K562 (cell line): ENCODE data around the gene SPATA6. TPM values are rescaled to one million over a fixed set of nuclear protein-coding genes. Genes with fewer than 3 reads are reported as not detected.

Source experiments
- CHD7 ChIP-seq: fragments of 200-600 bp; sonication (generic); IDR thresholded peaks from one replicate; pipeline ENCODE4 v1.6.1; 2012; ENCODE audit warnings: mild to moderate bottlenecking, low read depth, low read length, inconsistent platforms
- JUND ChIP-seq, 2 experiments: IDR thresholded peaks; 2 replicates in 1 of 2; 3 replicates in 1 of 2; pipeline ENCODE4 v1.6.1; 2011; ENCODE audit warnings: borderline replicate concordance in 2 of 2, low read depth in 2 of 2, low read length in 2 of 2, improper control_type of control experiment in 1 of 2, missing biosample characterization in 1 of 2, missing genetic modification characterization in 1 of 2, missing genetic modification reagents in 1 of 2
- MBD2 ChIP-seq: sonication (generic); IDR thresholded peaks from 2 replicates; pipeline ENCODE4 v1.6.1; 2016; ENCODE audit warnings: low read depth, borderline replicate concordance
- SUPT5H ChIP-seq: fragments of 450-650 bp; IDR thresholded peaks from 2 replicates; pipeline ENCODE4 v1.6.1; 2016
- TBP ChIP-seq: optimal IDR thresholded peaks from 2 replicates; pipeline ENCODE3; 2011; ENCODE audit warnings: low read depth, low read length, improper control_type of control experiment
- THAP7 ChIP-seq: fragments of 250-450 bp; sonication (Bioruptor Pico); IDR thresholded peaks from 2 replicates; pipeline ENCODE4 v1.5.0; 2021
- ZBTB12 ChIP-seq: fragments of 250-450 bp; sonication (Bioruptor Pico); IDR thresholded peaks from 2 replicates; pipeline ENCODE4 v1.4.0; 2020
- ZNF449 ChIP-seq: fragments of 250-450 bp; sonication (Bioruptor Pico); IDR thresholded peaks from 2 replicates; pipeline ENCODE4 v1.8.0; 2022; ENCODE audit warnings: moderate library complexity, mild to moderate bottlenecking, inconsistent platforms
- polyA plus RNA-seq, 8 experiments: library from polyadenylated mRNA; depleted of rRNA in 4 of 8; stranded (reverse) in 5 of 8; unstranded in 3 of 8; fragments of >200 nt; fragmentation: Nextera tagmentation in 2 of 8; fragmentation: Illumina TruSeq in 1 of 8; extraction: Ambion mirVana in 2 of 8; extraction: Trizol in 1 of 8; gene quantifications; 2 replicates each; pipeline versions ENCODE4 v1.2.1 to v1.2.3, GENCODE V29; 2011 to 2014; ENCODE audit warnings: inconsistent platforms in 1 of 8, missing spikeins in 1 of 8
- total RNA-seq, 7 experiments: library from RNA; depleted of rRNA in 6 of 7; stranded (reverse); fragments of >200 nt in 6 of 7; fragmentation: Illumina TruSeq in 2 of 7; extraction: Trizol in 2 of 7; gene quantifications; 2 replicates each; pipeline versions ENCODE4 v1.2.1 to v1.2.3, GENCODE V29; 2011 to 2021; ENCODE audit warnings: low replicate concordance in 1 of 7
- TF ChIP-seq, protein P1 (sequence below): sonication (generic); formaldehyde crosslinking; IDR thresholded peaks from 2 replicates; pipeline ENCODE4 v1.8.0; 2022; ENCODE audit warnings: missing genetic modification reagents, mild to moderate bottlenecking, moderate library complexity, borderline replicate concordance

SPATA6 gene
- total and polyA plus RNA-seq, 9 of the 15 experiments (the other 6 are each of a cell fraction or from before 2014, with no cell fraction given), result 0.01 to 0.91 (median 0.18) TPM

DNA sequence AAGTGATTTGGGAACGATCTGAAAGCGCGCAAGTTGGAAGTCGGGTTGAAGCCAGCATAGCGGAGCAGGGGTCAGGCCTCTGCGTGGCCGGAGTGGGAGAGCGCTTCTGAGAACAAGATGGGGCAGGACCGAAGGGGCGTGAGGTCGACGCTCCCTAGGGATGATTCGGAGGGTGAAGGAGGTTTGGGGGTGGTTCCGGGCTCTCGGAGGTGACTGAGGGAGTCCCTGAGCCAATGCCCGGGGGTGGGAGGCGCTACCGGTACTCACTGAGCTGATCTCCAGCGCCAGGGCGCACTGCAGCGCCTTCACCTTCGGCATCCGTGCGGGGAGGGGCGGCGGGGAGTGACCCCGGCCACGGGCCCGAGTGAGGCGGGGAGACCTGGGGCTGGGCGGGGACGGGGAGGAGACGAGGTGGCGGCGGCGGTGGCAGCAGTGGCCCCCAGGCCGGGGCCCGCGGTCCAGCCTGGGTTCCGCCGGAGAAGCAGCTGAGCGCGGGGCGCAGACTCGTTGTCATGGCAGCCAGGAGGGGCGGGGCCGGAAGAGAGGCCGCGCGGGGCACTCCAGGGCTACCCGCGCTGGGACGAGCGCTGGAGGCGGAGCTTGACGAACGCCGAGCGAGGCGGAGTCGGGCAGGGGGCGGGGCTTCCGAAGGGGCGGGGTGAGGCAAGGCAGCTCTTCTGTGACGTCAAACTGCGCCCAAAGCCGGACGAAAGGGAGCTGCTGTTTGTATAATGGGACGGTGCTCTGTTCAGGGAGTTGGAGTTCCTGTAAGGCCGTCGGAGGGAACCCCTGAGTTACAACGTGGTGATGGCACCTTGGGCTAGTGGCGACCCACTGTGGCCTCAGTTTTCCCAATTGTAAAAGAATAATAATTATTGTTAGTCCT is at the start of gene SPATA6 (continued):
- TF ChIP-seq ZBTB12, result peak; percentile 10; the same call in 1 of the 2 replicates
- TF ChIP-seq THAP7 (CRISPR knock-in tag), result no peak
- TF ChIP-seq JUND (IDR thresholded peaks at IDR 0.05; ENCODE audit: borderline replicate concordance, low read depth, low read length), result peak; percentile 16; the same call in 1 of the 2 replicates
- no peak; the same call in 2 of the 3 replicates for TF ChIP-seq JUND (tag; IDR thresholded peaks at IDR 0.05; ENCODE audit: borderline replicate concordance, low read depth, low read length)
- TF ChIP-seq, protein P1, sequence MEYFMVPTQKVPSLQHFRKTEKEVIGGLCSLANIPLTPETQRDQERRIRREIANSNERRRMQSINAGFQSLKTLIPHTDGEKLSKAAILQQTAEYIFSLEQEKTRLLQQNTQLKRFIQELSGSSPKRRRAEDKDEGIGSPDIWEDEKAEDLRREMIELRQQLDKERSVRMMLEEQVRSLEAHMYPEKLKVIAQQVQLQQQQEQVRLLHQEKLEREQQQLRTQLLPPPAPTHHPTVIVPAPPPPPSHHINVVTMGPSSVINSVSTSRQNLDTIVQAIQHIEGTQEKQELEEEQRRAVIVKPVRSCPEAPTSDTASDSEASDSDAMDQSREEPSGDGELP (CRISPR knock-in tag), result peak; percentile 62; the same call in 1 of the 2 replicates
- TF ChIP-seq SUPT5H, result peak; percentile 68
- no peak for TF ChIP-seq CHD7
- TF ChIP-seq ZNF449 (CRISPR knock-in tag), result no peak
- 0 out of 2 replicates have a peak, but pooled peaks have one; percentile 32 for TF ChIP-seq MBD2
- TF ChIP-seq TBP, result peak; percentile 67
